Heart left ventricle (tissue), 16 donors: ENCODE data around the gene ZNF555. TPM values are rescaled to one million over a fixed set of nuclear protein-coding genes. Genes with fewer than 3 reads are reported as not detected.

Experiments
- ATAC-seq, 4 donors: fragments of 200-7000 bp; cut with Tn5 transposase; one replicate each; pipeline ENCODE4 v1.9.1; 2020 to 2022; ENCODE audit warnings: moderate library complexity in 4 of 4, mild to moderate bottlenecking in 3 of 4, moderate number of reproducible peaks in 1 of 4
- DNase-seq, 5 donors: peaks; one replicate each; pipeline ENCODE4 v3.0.0-alpha.2; 2020
- H3K27ac ChIP-seq, 12 donors: fragments of 200-600 bp; sonication (generic) in 4 of 12; one replicate each; pipeline versions ENCODE4 v1.5.0 to v1.8.0; 2016 to 2022; ENCODE audit warnings: mild to moderate bottlenecking in 2 of 12
- H3K27me3 ChIP-seq, 9 donors: fragments of 200-600 bp; sonication (generic) in 2 of 9; one replicate each; pipeline versions ENCODE4 v1.5.1 to v1.8.0; 2016 to 2022; ENCODE audit warnings: mild to moderate bottlenecking in 3 of 9
- H3K36me3 ChIP-seq, 9 donors: fragments of 200-600 bp; sonication (generic) in 2 of 9; one replicate each; pipeline versions ENCODE4 v1.5.0 to v1.8.0; 2018 to 2022; ENCODE audit warnings: mild to moderate bottlenecking in 2 of 9
- H3K4me1 ChIP-seq, 12 donors: fragments of 200-600 bp; sonication (generic) in 4 of 12; one replicate each; pipeline versions ENCODE4 v1.5.0 to v1.8.0; 2016 to 2022; ENCODE audit warnings: mild to moderate bottlenecking in 3 of 12
- H3K4me3 ChIP-seq, 12 donors: fragments of 200-600 bp; sonication (generic) in 4 of 12; one replicate each; pipeline versions ENCODE4 v1.5.0 to v1.8.0; 2017 to 2022; ENCODE audit warnings: mild to moderate bottlenecking in 9 of 12, moderate library complexity in 4 of 12
- H3K9me3 ChIP-seq, 12 donors: fragments of 200-600 bp; sonication (generic) in 4 of 12; one replicate each; pipeline versions ENCODE4 v1.5.0 to v1.8.0; 2016 to 2022; ENCODE audit warnings: mild to moderate bottlenecking in 1 of 12
- CTCF ChIP-seq, 12 donors: fragments of 200-600 bp; sonication (generic) in 4 of 12; IDR thresholded peaks; one replicate each; pipeline versions ENCODE4 v1.5.0 to v1.8.0; 2018 to 2022; ENCODE audit warnings: antibody characterized with exemption in 12 of 12, mild to moderate bottlenecking in 5 of 12
- POLR2A ChIP-seq, 2 donors: fragments of 450-650 bp; IDR thresholded peaks; one replicate each; pipeline ENCODE4 v1.6.1; 2017; ENCODE audit warnings: antibody characterized with exemption in 2 of 2, mild to moderate bottlenecking in 2 of 2, moderate library complexity in 2 of 2
- WGBS, 4 donors: extraction: QIAGEN DNeasy Blood & Tissue Kit in 2 of 4; methylation state at CpG; one replicate each; pipeline versions ENCODE4 v1.1.5 to v1.1.7; 2013 to 2018; 5-methylcytosine and 5-hydroxymethylcytosine counted together
- intact Hi-C, 10 donors: fragments of 100-400 bp; cut with DNase I; formaldehyde crosslinking; loops; one replicate each; pipeline versions ENCODE4 v1.11.1 to v1.14.2; 2022
- polyA plus RNA-seq, 2 donors: library from polyadenylated mRNA; stranded (reverse); fragments of 200-250 nt; gene quantifications; one replicate each; pipeline ENCODE4 v1.2.3, GENCODE V29; 2013
- total RNA-seq, 9 donors: library from RNA; depleted of rRNA in 2 of 9; stranded (reverse); fragments of >200 nt in 2 of 9; fragmentation: NEBNext Ultra II Directional in 3 of 9; extraction: Animal tissue kit (Norgen Biotek cat#: 25700) in 3 of 9; gene quantifications; one replicate each; pipeline versions ENCODE4 v1.1.0 to v1.2.4, GENCODE V29; 2016 to 2023
- donor health status: ischemic (EF 13 %, LVEDD 7.1; RV severe dilation, severe dysfunction).
- donor health status: healthy with polysubstance abuse.
- donor health status: DM: no; HTN: yes; CAD: no.
- donor health status: DM: no; HTN: no; CAD: no.
- donor health status: ischemic (EF 25% LVEDD 6.9; RV normal size, moderate dysfunction).
- donor health status: ischemic (EF 25% LVEDD 5.7; RV mildly dilated, moderate dysfunction).
- donor health status: healthy.
- donor health status: DM: yes; HTN: yes; CAD: no.
- donor health status: ischemic (EF 35%, LVEDD 5.7; RV mildly dilated, moderate dysfunction).
- donor health status: nonischemic (EF 11% LVEDD 7.7; RV severe dilation, severe dysfunction).
- donor health status: DM: yes; HTN: yes; CAD: no.
- donor health status: PGD.
- donor health status: ischemic (EF 29% LVEDD 5.4; RV normal size, mild dysfunction).
- donor health status: nonischemic (EF 23%, LVEDD 6.1; RV moderate dilation, normal function).

ZNF555 gene
- total and polyA plus RNA-seq, 11 donors: 2.7 to 11.5 (median 8.1) TPM

GRCh38 chr19:2805261-2805900 is 35.9 kb upstream of the ZNF555 start:
- 96 to 98% (median 97%) methylated on average over 9 to 28 of the region's 28 CpGs for WGBS, 4 donors

GRCh38 chr19:2805991-2806649 is 35.2 kb upstream of the ZNF555 start:
- no peak overlapping the region for H3K27ac ChIP-seq
- TF ChIP-seq POLR2A (IDR thresholded peaks at IDR 0.05): no peak
- TF ChIP-seq CTCF (IDR thresholded peaks at IDR 0.05): no peak
- no peaks in the 10 kb centered on the region for H3K9me3 ChIP-seq
- intact Hi-C loops: no loop called here
- H3K27me3 ChIP-seq: no peaks in the 10 kb centered on the region
- H3K4me3 ChIP-seq: no peak overlapping the region
- H3K4me1 ChIP-seq: no peaks in the 10 kb centered on the region
- WGBS, 4 donors: 95 to 96% (median 95%) methylated on average over 21 to 23 of the region's 23 CpGs
- peaks cover 0 to 66% (median 38%) of the 10 kb centered on the region in 9 donors for H3K36me3 ChIP-seq
- ATAC-seq (no peak), DNase-seq (peak in 1 of 5 donors; percentile 54)

More at GRCh38 chr19:2805261-2805900, 35.9 kb upstream of the ZNF555 start:
- no peaks in the 10 kb centered on the region for H3K9me3 ChIP-seq
- no peak overlapping the region for H3K27ac ChIP-seq
- intact Hi-C loops: no loop called here
- no peaks in the 10 kb centered on the region for H3K27me3 ChIP-seq
- ATAC-seq (no peak), DNase-seq (peak in 2 of 5 donors; percentile 20 to 41)
- no peak overlapping the region for H3K4me3 ChIP-seq
- H3K36me3 ChIP-seq: peaks cover 0 to 65% (median 32%) of the 10 kb centered on the region in 9 donors
- TF ChIP-seq POLR2A (IDR thresholded peaks at IDR 0.05) (no peak), CTCF (IDR thresholded peaks at IDR 0.05) (no peak)
- no peaks in the 10 kb centered on the region for H3K4me1 ChIP-seq

- H3K27ac ChIP-seq: no peak overlapping the region
- H3K4me1 ChIP-seq: no peaks in the 10 kb centered on the region
- H3K36me3 ChIP-seq: peaks cover 0 to 60% (median 38%) of the 10 kb centered on the region in 9 donors
- WGBS, 4 donors: 93 to 96% (median 95%) methylated on average over 30 to 34 of the region's 34 CpGs
- no peak for TF ChIP-seq CTCF (IDR thresholded peaks at IDR 0.05)
- TF ChIP-seq POLR2A (IDR thresholded peaks at IDR 0.05): no peak
- peak in 3 of 5 donors; percentile 5 to 42 (median 20) for DNase-seq
- H3K27me3 ChIP-seq: no peaks in the 10 kb centered on the region
- no peak overlapping the region for H3K4me3 ChIP-seq
- no peak for ATAC-seq
- intact Hi-C loops: no loop called here
- no peaks in the 10 kb centered on the region for H3K9me3 ChIP-seq
Observed at GRCh38 chr19:2806736-2807378, 34.4 kb upstream of the ZNF555 start.
